GM18519 (cell line): ENCODE data around the gene ZNF180.
"Not testable (repeated sequence)": the region's sequence is repeated elsewhere in the genome, so short reads cannot be mapped to it uniquely, and the experiment has no call there.

Experiments
- ATAC-seq: cut with Tn5 transposase; IDR thresholded peaks from one replicate; pipeline ENCODE4 v1.9.1; 2021; ENCODE audit warnings: mild to moderate bottlenecking, moderate library complexity; ENCODE audit not compliant: unreplicated experiment, low FRiP score

The ZNF180 gene

GRCh38 chr19:44499962-44500949 is at the start of gene ZNF180:
TSS of gene ZNF180 (minus strand) at chr19:44500522. CDS start at chr19:44497334, 3,188 bp downstream.
- peak; percentile 83 for ATAC-seq

- ATAC-seq = no peak
Observed at GRCh38 chr19:44549507-44549906, 49.2 kb upstream of the ZNF180 start.

- ATAC-seq = no peak
Observed at GRCh38 chr19:44548736-44549135, 48.4 kb upstream of the ZNF180 start.

- ATAC-seq = no peak
Observed at GRCh38 chr19:44544031-44544430, 43.7 kb upstream of the ZNF180 start.

- ATAC-seq = no peak
Observed at GRCh38 chr19:44542671-44543070, 42.3 kb upstream of the ZNF180 start.

GRCh38 chr19:44540736-44541135 is 40.4 kb upstream of the ZNF180 start:
- ATAC-seq = no peak

GRCh38 chr19:44539991-44540390 is 39.7 kb upstream of the ZNF180 start:
- ATAC-seq = no peak

- ATAC-seq = no peak
Observed at GRCh38 chr19:44539236-44539826, 39.0 kb upstream of the ZNF180 start.

GRCh38 chr19:44535361-44535760 is 35.0 kb upstream of the ZNF180 start:
- not testable (repeated sequence) for ATAC-seq

GRCh38 chr19:44532819-44533218 is 32.5 kb upstream of the ZNF180 start:
- no peak for ATAC-seq

- no peak for ATAC-seq
Observed at GRCh38 chr19:44530777-44531176, 30.5 kb upstream of the ZNF180 start.

GRCh38 chr19:44529536-44529935 is 29.2 kb upstream of the ZNF180 start, which contains the start of gene CEACAM20:
TSS of gene CEACAM20 (minus strand) at chr19:44529675. CDS start at chr19:44529509, 166 bp downstream.
- ATAC-seq = no peak

- ATAC-seq = no peak
Observed at GRCh38 chr19:44527554-44527953, 27.2 kb upstream of the ZNF180 start.

GRCh38 chr19:44525721-44526430 is 25.6 kb upstream of the ZNF180 start:
- ATAC-seq = no peak

- no peak for ATAC-seq
Observed at GRCh38 chr19:44521370-44521769, 21.0 kb upstream of the ZNF180 start.

- ATAC-seq = no peak
Observed at GRCh38 chr19:44517146-44517545, 16.8 kb upstream of the ZNF180 start.

- no peak for ATAC-seq
Observed at GRCh38 chr19:44515907-44516306, 15.6 kb upstream of the ZNF180 start.

- no peak for ATAC-seq
Observed at GRCh38 chr19:44515031-44515430, 14.7 kb upstream of the ZNF180 start.

GRCh38 chr19:44512326-44513298 is 12.3 kb upstream of the ZNF180 start:
- no peak for ATAC-seq

GRCh38 chr19:44509478-44509877 is 9.2 kb upstream of the ZNF180 start:
- ATAC-seq = no peak
